HG03045 (cell line): ENCODE results near the gene TMEM163.
"Not testable (repeated sequence)": the region's sequence is repeated elsewhere in the genome, so short reads cannot be mapped to it uniquely, and the experiment has no call there.

Experiments
- ATAC-seq: cut with Tn5 transposase; IDR thresholded peaks from one replicate; pipeline ENCODE4 v1.9.1; 2021; ENCODE audit warnings: mild to moderate bottlenecking, moderate library complexity; ENCODE audit not compliant: unreplicated experiment

Gene TMEM163

GRCh38 chr2:134499307-134499926 lies 219.4 kb downstream of the TMEM163 start:
- ATAC-seq = no peak

DNA sequence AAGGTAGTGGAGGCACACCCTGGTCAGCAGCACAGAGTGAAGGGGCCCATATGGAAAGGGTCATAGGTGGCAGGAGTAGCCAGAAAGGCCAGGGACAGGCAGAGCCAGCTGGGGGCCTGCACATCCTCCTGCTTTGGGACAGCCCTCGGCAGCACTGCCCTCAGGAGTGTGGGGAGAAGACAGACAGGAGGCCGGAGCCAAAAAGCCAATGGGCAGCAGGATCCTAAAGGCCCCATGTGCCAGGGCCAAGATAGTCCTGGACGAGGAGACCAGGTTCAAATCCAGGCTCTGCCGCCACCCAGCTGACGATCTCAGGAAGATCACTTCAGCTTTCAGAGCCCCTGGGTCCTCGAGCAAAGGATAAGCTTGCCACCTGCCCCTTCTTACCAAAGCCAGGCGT lies 220.1 kb downstream of the TMEM163 start:
- no peak for ATAC-seq

GRCh38 chr2:134493797-134494196 lies 225.0 kb downstream of the TMEM163 start:
- ATAC-seq = no peak

DNA sequence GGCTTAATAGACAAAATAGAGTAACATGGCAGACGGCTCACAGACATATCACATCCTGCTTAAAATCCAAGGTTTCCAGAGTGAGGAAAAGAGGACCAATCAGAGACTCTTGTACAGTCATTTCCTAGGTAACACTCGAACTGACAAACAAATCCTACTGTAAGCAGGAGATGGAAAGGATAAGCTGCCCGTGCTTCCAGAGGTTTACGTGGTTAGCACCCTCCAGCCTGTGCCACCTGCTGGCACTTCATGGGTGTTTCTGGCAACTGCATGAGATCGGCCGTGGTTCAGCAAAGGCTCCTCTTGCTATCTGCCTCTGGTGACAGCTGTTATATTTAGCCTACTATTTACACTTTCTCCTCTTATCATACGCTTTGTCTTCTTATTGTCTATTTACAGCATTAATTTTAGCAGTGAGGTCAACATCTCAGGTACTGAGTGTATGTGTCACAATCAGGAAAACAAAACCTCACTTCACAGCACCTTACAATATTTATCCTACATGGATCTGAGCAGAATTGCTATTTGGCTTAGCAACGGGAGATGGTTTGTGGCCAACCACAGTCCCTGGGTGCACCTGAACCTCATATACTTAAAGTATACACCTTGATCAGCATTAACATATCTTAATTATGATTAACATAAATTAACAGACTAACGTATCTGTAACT lies 226.9 kb downstream of the TMEM163 start:
- ATAC-seq = no peak

- ATAC-seq = no peak
Observed at GRCh38 chr2:134491022-134491421, 227.8 kb downstream of the TMEM163 start.

DNA sequence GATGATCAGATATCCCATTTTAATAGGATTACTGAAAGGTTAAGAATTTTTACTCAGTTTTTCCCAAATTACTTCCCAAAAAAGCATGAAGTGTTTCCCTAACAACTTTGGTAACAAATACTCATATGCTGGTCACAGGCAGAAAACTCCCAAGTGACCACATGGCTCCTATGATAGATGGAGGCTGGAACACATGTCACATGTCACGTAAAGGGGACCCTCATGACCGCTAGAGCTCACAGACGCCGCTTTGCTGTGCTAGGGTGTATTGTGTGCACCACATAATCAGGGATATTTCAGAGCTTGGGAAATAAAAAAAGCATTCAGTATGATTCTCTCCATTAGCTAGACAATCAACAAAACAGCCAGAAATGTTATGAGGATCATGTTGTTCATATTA lies 228.2 kb downstream of the TMEM163 start:
- no peak for ATAC-seq

DNA sequence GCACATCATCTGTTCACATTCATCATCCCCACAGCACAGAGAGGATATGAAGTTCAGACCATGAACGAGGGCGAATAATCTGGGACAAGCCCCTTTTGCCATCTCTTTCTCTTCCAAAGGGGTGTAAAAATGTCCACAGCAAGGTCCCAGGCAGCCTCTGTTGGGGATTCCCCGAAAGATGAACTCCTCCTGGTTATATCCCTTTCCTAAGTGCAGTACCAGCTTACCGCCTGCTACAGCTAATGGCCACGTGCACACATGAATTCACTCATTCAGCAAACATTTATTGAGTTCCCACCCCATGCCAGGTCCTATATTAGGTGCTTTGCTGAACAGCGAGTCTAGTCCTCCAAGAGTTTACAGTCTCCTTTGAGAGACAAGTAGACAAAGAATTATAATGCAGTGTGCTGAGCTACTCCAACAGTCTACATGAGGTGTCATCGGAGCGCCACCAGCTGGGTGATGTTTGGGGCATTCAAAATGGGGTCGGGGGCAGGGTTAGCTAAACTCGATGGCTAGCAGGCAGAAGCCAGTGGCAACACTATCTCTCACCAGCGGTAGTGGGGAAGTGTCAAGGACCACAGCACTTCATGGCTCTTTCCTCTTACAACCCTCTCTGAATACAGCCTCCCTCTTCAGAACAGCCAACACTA lies 228.9 kb downstream of the TMEM163 start:
- no peak for ATAC-seq

DNA sequence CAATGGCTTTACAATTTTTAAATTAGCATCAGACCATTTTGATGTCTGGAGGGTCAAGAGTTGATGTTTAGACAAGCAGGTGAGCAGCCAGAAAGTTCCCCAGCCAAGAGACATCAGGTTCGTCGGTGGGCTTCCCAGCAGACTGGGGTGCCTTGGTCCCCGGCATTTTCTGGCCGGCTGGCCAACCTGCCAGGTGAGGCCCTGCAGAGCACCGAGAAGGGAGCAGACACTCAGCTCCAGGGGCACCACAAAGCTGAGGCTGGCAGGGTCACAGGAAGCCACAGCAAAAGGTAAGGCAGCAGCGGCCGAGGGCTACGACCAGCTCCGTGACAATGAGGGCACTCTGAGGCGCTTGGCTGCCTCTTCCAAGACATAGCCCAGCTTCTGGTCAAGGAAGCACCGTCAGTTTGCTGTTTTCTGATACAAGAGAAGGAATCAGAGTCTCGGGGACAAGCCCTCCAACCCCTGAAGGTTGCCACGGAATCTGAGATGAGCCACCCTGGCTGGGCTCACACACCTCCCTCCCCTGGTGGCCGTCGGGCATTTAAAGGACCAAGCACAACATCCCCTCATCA lies 235.9 kb downstream of the TMEM163 start:
- ATAC-seq = no peak

DNA sequence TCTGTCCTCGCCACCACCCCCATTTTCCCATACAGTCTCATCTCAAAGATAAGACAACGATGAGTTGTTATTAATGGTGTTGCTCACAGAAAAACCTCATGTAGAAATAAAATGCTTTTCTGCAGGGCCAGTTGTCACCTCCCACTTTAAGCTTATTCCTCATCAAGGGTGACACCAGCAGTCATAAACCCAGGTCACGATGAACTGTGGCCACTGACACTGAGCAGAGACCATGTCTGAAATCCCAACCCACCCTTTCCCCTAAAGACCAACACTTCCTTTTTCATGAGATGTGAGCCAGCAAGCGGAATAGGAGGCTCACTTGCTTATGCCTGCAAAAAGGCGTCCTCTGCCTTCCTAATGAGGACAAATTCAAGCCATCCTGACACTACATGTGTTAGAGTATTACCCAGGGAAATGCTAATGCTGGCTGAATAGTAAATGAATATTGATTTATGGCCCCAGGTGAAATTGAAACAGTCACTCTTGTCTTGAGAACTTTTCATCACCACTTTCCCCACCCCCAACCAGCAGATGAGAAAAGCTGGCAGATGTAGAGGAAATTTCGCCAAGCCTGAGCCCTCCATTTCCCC lies 236.6 kb downstream of the TMEM163 start:
- no peak for ATAC-seq

GRCh38 chr2:134479696-134480330 lies 239.0 kb downstream of the TMEM163 start:
- ATAC-seq = no peak

DNA sequence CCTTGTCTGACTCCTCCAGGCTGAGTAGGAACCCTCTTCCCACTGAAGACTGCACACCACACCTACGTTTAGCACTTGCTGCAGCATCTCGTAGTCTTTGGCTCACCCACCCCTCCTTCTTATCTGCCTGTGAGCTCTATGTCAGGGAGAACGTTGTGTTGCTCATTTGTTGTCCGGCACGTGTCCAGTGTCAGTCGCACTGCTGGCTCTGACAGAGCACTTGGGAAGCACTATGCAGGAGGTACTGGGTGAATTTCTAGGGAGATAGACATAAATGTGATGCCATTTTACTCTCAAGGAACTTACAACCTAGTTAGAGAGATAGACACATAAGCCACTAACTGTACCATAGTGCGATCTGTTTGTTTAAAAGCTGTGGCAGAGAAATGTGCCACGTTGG lies 241.8 kb downstream of the TMEM163 start:
- ATAC-seq = not testable (repeated sequence)

DNA sequence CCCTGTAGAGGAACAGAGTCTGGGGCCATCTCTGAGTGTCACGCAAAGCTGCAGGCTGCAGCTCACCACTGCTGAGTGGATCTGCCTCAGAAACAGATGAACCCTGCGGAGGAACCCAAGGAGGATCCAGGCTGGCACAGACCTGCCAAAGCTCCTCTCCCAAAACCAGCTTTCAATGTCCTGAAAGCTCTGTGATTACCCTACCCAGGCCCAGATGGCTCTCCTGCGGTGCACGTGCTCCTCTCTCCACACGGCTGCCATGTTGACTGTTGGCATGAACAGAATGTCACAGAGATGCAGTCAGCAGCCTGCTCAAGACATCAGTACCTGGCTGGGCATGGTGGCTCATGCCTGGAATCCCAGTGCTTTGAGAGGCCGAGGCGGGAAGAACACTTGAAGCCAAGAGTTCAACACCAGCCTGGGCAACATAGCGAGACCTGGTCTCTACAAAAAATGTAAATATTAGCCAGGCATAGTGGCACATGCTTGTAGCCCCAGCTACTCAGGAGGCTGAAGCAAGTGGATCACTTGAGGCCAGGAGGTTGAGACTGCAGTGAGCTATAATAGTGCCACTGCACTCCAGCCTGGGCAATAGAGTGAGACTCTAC lies 248.1 kb downstream of the TMEM163 start:
- ATAC-seq = no peak

DNA sequence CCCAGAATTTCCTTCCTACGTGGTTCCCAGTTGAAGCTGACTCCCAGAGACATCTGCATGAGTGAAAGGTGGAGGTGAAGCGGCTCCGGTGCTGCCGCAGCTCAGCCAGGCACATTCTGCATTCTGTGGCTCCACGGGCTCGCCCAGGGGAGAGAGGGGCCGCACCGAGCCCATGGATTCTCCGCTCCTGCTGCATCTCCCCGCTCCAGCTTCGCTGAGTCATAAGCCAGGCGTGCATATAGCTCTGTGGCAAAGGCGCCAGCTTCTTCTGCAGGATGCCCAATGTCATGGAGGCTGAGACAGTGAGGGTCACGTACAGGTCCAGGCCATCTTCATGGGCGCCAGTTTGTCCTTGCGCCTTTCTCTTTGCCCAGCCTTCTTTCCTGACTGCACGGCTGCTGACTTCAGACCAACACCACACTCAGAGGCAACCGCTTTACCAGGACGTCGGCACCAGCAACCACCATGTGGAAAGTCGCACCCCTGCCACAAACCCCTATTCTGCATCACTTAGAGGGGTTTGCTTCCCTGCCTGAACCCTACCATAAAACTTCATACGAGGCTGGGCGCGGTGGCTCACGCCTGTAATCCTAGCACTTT lies 249.2 kb downstream of the TMEM163 start:
- no peak for ATAC-seq

GRCh38 chr2:134468776-134469175 lies 250.0 kb downstream of the TMEM163 start:
- ATAC-seq = no peak

GRCh38 chr2:134468164-134468563 lies 250.6 kb downstream of the TMEM163 start:
- no peak for ATAC-seq

GRCh38 chr2:134466141-134466540 lies 252.7 kb downstream of the TMEM163 start:
- no peak for ATAC-seq

GRCh38 chr2:134465228-134466105 lies 253.3 kb downstream of the TMEM163 start:
- no peak for ATAC-seq

GRCh38 chr2:134463699-134464022 lies 255.1 kb downstream of the TMEM163 start:
- ATAC-seq = no peak
